ENCODE results near the gene KHDRBS1.

GRCh38 chr1:32056598-32056997 is 42.9 kb downstream of the KHDRBS1 start:
- TF ChIP-seq, protein P1, sequence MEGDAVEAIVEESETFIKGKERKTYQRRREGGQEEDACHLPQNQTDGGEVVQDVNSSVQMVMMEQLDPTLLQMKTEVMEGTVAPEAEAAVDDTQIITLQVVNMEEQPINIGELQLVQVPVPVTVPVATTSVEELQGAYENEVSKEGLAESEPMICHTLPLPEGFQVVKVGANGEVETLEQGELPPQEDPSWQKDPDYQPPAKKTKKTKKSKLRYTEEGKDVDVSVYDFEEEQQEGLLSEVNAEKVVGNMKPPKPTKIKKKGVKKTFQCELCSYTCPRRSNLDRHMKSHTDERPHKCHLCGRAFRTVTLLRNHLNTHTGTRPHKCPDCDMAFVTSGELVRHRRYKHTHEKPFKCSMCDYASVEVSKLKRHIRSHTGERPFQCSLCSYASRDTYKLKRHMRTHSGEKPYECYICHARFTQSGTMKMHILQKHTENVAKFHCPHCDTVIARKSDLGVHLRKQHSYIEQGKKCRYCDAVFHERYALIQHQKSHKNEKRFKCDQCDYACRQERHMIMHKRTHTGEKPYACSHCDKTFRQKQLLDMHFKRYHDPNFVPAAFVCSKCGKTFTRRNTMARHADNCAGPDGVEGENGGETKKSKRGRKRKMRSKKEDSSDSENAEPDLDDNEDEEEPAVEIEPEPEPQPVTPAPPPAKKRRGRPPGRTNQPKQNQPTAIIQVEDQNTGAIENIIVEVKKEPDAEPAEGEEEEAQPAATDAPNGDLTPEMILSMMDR (IDR thresholded peaks at IDR 0.05; ENCODE audit: insufficient read depth, low read depth, low read length): no peak
- no peak for TF ChIP-seq EZH2 (IDR thresholded peaks at IDR 0.05; ENCODE audit: insufficient read depth, low read length)
